NCI-H187 treated with DMSO at 0.1 percent for 48 hours (cell line): ENCODE results near the gene PPHLN1.

Source experiments
- DNase-seq: peaks from one replicate; lab custom pipeline; 2025; lab: John Stamatoyannopoulos, UW

The PPHLN1 gene

DNA sequence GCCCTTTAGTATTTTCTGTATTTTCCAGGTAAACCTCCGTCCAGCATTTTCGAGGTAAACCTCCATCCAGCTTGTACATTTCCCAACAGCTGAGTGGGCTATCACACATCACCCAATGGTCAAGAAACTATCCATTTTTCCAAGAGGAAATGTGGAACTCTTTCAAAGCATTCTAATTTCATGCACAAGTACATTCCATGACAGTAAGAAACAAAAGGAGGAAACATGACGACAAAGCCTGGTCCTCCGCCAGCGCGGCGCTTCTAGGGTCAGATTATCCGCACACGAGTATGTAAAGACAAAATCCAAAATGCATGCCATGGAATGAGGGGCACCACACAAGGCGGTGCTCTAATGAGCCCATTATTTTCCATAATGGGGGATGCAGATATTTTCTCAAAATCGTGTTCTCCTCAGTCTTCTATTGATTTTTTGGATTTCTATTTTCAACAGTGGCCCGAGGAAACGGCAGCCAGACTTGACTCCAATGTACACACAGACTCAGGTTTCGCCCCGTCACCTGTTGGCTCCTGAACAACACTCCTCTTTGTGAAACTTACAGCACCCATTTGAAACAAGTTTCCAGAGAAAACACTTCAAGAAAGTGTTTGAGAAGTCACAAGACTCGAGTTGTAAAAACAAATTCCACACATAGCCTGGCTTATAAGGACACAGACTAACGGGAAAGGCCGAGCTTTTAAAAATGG, 156.2 kb downstream of the PPHLN1 start:
- DNase-seq = no peak

GRCh38 chr12:42482748-42483520, 157.0 kb downstream of the PPHLN1 start:
- DNase-seq = no peak

GRCh38 chr12:42483521-42483790, 157.5 kb downstream of the PPHLN1 start:
- no peak for DNase-seq

DNA sequence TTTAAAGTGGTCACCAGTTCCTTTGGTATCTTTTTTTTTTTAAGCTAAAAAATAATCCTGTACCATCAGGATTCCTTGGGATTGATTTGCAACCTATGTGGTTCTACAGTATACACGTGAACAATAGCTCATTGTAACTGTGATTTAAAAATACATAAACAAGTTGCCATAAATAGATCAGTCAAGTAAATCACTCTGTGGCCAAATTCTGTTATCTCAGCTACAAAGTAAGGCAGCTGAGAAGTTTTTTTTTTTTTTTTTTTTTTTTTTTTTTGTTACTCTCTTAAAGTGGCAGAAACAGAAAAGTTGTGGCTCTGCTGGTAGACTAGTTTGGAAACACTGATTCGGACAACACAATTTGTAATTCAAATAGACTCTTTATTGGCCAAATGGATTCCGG, 159.0 kb downstream of the PPHLN1 start:
- DNase-seq = no peak

- DNase-seq = no peak
These were observed 159.9 kb downstream of the PPHLN1 start for GRCh38 chr12:42485823-42486222.

DNA sequence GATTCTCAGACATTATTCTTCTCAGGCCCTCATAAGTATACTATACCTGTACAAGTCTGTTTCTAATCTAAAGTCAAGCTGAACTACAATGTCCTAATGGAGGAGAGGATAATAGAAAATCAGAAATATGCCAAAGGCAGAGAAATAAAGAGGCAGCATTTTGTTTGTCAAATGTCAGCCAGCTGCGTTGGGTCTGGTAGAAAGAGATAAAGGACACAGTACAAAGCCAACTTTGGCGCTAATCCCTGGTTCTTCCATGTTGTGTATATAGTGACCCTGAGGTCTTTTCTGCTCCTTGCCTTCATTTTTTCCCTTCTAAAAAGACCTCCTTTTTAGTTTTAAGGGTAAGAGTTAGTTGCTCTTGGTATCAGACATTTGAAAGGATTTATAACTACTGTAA, 160.4 kb downstream of the PPHLN1 start:
- no peak for DNase-seq

DNA sequence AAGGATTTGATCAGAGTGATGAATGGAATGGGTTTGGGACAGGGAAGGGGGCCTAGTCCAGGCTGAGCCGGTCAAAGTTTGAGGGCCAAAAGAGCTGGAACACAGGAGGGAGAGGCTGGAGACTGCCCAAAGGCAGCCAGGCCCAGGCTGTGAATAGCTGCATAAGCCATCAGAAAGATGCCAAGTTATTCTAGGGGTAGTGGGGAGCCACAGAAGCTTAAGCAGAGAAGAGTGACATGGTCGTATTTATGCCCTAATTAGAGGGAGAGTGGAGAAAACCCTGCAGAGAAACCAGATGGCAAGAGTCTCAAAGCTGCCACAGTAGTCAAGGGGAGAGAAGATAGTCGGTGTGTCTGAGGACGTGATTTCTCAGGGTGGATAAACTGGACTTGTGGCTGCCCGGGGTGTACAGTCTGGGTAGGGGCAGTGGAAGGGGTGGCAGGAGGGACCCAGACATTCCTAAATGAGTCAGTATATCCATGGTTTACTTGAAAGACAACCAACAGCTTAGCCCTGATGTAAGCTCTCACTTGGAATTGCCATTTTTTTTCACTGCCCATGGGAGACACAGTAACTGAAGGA, 164.4 kb downstream of the PPHLN1 start:
- no peak for DNase-seq
